K562 (cell line): ENCODE data around the gene TBRG4. TPM values are rescaled to one million over a fixed set of nuclear protein-coding genes. Genes with fewer than 3 reads are reported as not detected.

ENCODE experiments used
- FOXM1 ChIP-seq, 2 experiments: fragments of 450-650 bp in 1 of 2; sonication (generic) in 1 of 2; formaldehyde crosslinking in 1 of 2; IDR thresholded peaks; 2 replicates each; pipeline versions ENCODE4 v1.6.1 to v1.9.0; 2017 to 2022; ENCODE audit warnings: low read depth in 2 of 2, mild to moderate bottlenecking in 2 of 2, missing genetic modification reagents in 1 of 2, moderate library complexity in 1 of 2
- KLF16 ChIP-seq: IDR thresholded peaks from 2 replicates; pipeline ENCODE4 v1.6.1; 2016; ENCODE audit warnings: antibody characterized with exemption
- KLF6 ChIP-seq: fragments of 250-450 bp; sonication (Bioruptor Pico); IDR thresholded peaks from 2 replicates; pipeline ENCODE4 v1.4.0; 2020; ENCODE audit warnings: mild to moderate bottlenecking, moderate library complexity, borderline replicate concordance
- MGA ChIP-seq: fragments of 450-650 bp; IDR thresholded peaks from 2 replicates; pipeline ENCODE4 v1.6.1; 2016; ENCODE audit warnings: mild to moderate bottlenecking, moderate library complexity
- MNT ChIP-seq, 2 experiments: fragments of 450-650 bp; conservative IDR thresholded peaks; 2 replicates each; pipeline ENCODE4 v1.6.1; 2017; ENCODE audit warnings: mild to moderate bottlenecking in 2 of 2, moderate library complexity in 2 of 2
- TARDBP ChIP-seq: fragments of 450-650 bp; IDR thresholded peaks from 2 replicates; pipeline ENCODE4 v1.6.1; 2016
- polyA plus RNA-seq, 8 experiments: library from polyadenylated mRNA; depleted of rRNA in 4 of 8; stranded (reverse) in 5 of 8; unstranded in 3 of 8; fragments of >200 nt; fragmentation: Nextera tagmentation in 2 of 8; fragmentation: Illumina TruSeq in 1 of 8; extraction: Ambion mirVana in 2 of 8; extraction: Trizol in 1 of 8; gene quantifications; 2 replicates each; pipeline versions ENCODE4 v1.2.1 to v1.2.3, GENCODE V29; 2011 to 2014; ENCODE audit warnings: inconsistent platforms in 1 of 8, missing spikeins in 1 of 8
- total RNA-seq, 7 experiments: library from RNA; depleted of rRNA in 6 of 7; stranded (reverse); fragments of >200 nt in 6 of 7; fragmentation: Illumina TruSeq in 2 of 7; extraction: Trizol in 2 of 7; gene quantifications; 2 replicates each; pipeline versions ENCODE4 v1.2.1 to v1.2.3, GENCODE V29; 2011 to 2021; ENCODE audit warnings: low replicate concordance in 1 of 7

The TBRG4 gene
- total and polyA plus RNA-seq, 9 of the 15 experiments (the other 6 are each of a cell fraction or from before 2014, with no cell fraction given) = 11.2 to 322 (median 216) TPM

DNA sequence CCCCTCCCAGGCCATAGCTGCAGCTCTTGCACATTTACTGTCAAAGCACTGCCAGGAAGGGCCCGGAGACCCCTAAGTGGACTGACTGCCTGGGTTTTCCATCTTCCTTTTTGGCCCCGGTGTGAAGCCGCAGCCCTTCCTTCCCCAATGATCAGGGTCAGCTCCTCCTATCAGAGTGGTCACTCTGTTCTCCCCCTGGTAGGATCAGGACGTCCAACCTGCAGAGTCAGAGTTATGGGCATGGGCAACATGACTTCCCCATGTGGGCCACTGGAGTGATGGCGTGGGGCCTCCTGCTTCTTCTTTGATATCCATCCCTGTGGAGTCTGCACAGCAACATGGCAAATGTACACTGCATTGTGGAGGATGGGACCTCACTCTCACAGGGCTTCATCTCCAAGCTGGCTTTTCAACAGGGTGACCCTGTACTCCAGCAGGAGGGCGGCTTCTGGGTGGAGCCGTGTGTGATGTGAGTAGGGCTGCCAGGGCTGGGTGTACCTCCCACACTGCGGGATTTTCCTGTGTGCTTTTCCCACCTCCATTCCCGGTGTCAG is 39.7 kb upstream of the TBRG4 start (continued):
- no peak for TF ChIP-seq MGA
- no peak for TF ChIP-seq TARDBP
- no peak for TF ChIP-seq KLF16
- no peak for TF ChIP-seq MNT (conservative IDR thresholded peaks at IDR 0.05)
- TF ChIP-seq FOXM1 (IDR thresholded peaks at IDR 0.05; ENCODE audit: low read depth) = no peak
- TF ChIP-seq FOXM1 (CRISPR knock-in tag; IDR thresholded peaks at IDR 0.05; ENCODE audit: low read depth) = no peak
- no peak for TF ChIP-seq KLF6
